ENCODE results near the gene BPIFB1.

- TF ChIP-seq REST (IDR thresholded peaks at IDR 0.05; ENCODE audit: insufficient replicate concordance, low read depth) (no peak), POLR2AphosphoS5 (IDR thresholded peaks at IDR 0.05; ENCODE audit: low read depth) (no peak)
Observed at GRCh38 chr20:33246077-33246476, 36.9 kb upstream of the BPIFB1 start.

All from HL-60 (cell line).